Epithelial cell of esophagus (primary cell): ENCODE results near the gene FOS.

Source experiments
- DNase-seq: peaks from one replicate; pipeline ENCODE4 v3.0.0; 2010; ENCODE audit warnings: low read depth
- H3K4me3 ChIP-seq: 2 replicates; pipeline ENCODE4 v1.5.1; 2011; ENCODE audit warnings: mild to moderate bottlenecking, low read length, control low read depth
- TF ChIP-seq, protein P1 (sequence below): IDR thresholded peaks from 2 replicates; pipeline ENCODE4 v1.5.1; 2011; ENCODE audit warnings: low read depth, mild to moderate bottlenecking, low read length, control low read depth, inconsistent platforms; ENCODE audit not compliant: insufficient read depth; ENCODE audit errors: missing control alignments

The FOS gene

DNA sequence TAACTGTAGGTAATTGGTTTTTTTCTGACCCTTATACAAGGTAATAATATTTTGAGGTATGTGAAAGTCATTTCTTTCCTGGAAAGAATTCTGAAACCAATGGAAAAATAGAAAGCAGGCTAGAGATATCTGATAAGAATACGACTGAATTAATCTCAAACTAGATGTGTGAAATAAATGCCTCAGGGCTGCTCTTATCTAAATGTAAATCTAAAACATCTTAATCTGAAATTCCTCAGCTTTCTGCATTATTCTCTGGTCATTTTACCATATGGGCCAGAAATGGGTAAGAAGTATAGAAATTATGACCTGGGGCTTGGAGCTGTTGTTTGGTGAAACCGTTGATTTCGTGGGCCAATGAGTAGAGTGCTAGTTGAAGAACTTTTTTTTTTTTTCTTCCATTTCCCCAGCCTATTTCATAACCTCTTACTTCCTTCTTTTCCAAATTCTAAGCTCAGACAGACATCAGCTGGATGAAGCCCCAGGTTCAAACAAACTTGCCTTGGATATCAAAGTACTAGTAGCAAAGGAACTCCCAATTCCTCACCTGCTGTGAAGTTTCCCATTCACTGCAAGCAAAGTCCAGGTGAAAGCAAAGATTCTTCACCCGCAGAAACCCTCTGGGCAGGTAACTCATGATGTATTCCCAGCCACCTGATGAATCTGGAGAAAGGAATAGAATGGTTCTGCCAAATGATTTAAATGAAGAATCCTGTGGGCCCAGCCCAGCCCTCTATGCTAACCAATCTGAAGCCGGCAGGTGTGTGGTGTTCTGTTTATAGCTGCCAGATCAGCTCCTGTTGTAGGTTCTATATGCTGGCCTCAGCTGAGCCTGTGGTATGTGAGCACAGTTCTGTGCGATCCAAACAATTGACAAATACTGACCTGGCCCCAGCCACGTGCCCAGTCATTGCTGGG is 9.7 kb upstream of the FOS start:
- TF ChIP-seq, protein P1, sequence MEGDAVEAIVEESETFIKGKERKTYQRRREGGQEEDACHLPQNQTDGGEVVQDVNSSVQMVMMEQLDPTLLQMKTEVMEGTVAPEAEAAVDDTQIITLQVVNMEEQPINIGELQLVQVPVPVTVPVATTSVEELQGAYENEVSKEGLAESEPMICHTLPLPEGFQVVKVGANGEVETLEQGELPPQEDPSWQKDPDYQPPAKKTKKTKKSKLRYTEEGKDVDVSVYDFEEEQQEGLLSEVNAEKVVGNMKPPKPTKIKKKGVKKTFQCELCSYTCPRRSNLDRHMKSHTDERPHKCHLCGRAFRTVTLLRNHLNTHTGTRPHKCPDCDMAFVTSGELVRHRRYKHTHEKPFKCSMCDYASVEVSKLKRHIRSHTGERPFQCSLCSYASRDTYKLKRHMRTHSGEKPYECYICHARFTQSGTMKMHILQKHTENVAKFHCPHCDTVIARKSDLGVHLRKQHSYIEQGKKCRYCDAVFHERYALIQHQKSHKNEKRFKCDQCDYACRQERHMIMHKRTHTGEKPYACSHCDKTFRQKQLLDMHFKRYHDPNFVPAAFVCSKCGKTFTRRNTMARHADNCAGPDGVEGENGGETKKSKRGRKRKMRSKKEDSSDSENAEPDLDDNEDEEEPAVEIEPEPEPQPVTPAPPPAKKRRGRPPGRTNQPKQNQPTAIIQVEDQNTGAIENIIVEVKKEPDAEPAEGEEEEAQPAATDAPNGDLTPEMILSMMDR = no peak
- DNase-seq = no peak
- H3K4me3 ChIP-seq = no peak overlapping the region

DNA sequence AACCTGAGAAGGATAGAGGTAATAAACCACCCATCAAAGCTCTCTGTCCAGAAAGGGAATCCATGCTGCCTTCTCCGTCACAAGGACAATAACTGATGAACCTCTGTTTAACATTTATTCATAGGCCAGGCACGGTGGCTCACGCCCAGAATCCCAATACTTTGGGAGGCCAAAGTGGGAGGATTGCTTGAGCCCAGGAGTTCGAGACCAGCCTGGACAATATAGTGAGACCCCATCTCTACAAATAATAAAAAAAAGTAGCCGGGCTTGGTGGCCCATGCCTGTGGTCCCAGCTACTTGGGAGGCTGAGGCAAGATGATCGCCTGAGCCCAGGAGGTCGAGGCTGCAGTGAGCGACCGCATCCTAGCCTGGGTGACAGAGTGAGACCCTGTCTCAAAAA is 7.1 kb upstream of the FOS start:
- no peak overlapping the region for H3K4me3 ChIP-seq
- DNase-seq = no peak
- TF ChIP-seq, protein P1 = no peak

GRCh38 chr14:75273272-75274049 is 5.2 kb upstream of the FOS start:
- no peak overlapping the region for H3K4me3 ChIP-seq
- TF ChIP-seq, protein P1 = no peak
- DNase-seq = peak; percentile 49

DNA sequence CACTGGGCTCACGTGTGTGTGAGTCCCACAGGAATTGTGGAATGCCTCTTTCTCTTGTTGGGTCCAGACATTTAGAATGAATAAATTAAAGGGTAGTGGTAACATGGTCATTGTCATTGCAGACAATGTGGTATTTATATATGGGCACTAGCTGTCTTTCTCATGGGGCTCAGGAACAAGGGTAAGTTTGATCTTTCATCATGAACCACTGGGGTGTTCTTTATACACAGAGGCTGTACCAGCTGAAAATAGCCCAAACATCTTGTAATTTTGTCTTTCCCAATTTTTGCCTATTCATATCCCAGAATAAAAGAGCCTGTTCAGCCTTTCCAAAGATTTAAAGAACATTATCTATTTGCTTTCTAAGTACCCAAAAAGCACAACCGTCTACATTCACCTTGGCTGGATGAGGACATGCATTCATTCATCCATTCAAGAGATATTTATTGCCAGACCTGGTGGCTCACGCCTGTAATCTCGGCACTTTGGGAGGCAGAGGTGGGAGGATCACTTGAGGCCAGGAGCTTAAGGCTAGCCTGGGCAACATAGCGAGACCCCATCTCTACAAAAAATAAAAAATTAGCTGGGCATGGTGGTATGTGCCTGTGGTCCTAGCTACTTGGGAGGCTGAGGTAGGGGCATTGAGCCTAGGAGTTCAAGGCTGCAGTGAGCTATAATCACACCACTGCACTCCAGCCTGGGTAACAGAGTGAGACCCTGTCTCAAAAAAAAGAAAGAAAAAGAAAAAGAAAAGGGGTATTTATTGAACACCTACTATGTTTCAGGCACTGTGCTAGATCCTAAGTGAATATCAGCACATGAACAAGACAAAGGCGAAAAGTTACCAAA is 4.4 kb upstream of the FOS start:
- H3K4me3 ChIP-seq = no peak overlapping the region
- TF ChIP-seq, protein P1 = no peak
- no peak for DNase-seq

GRCh38 chr14:75274899-75275569 is 3.6 kb upstream of the FOS start:
- DNase-seq = peak; percentile 57
- TF ChIP-seq, protein P1 = no peak
- H3K4me3 ChIP-seq = no peak overlapping the region

DNA sequence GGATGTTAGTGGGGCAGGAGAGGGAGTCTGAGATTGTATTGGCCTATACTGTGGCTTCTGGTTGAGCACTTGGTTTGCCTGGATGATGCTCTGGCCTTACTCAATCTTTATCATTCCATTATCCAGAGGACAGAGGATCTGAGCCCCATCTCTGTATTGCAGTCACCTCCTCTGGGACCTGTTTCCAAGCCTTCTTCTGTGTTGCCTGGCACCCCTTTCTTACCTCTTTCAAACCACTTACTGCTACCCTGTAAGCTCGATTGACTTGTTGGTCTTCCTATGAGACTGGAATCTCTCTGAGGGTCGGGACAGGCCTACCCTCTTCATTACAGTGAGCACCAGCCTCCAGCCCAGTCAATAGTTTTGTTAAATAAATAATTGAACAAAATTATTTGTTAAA is 3.0 kb upstream of the FOS start:
- H3K4me3 ChIP-seq = no peak overlapping the region
- TF ChIP-seq, protein P1 = no peak
- DNase-seq = no peak
